ENCODE data around the gene PLIN3. TPM values are rescaled to one million over a fixed set of nuclear protein-coding genes. Genes with fewer than 3 reads are reported as not detected.
A peak's percentile ranks its signal among the peaks of the same experiment; 100 is the strongest.

Gene PLIN3
- total RNA-seq, 3 donors from 2014 or later (not counting 1 experiment from before 2014, with no cell fraction given) = 26.6 to 28.7 (median 28.3) TPM

DNA sequence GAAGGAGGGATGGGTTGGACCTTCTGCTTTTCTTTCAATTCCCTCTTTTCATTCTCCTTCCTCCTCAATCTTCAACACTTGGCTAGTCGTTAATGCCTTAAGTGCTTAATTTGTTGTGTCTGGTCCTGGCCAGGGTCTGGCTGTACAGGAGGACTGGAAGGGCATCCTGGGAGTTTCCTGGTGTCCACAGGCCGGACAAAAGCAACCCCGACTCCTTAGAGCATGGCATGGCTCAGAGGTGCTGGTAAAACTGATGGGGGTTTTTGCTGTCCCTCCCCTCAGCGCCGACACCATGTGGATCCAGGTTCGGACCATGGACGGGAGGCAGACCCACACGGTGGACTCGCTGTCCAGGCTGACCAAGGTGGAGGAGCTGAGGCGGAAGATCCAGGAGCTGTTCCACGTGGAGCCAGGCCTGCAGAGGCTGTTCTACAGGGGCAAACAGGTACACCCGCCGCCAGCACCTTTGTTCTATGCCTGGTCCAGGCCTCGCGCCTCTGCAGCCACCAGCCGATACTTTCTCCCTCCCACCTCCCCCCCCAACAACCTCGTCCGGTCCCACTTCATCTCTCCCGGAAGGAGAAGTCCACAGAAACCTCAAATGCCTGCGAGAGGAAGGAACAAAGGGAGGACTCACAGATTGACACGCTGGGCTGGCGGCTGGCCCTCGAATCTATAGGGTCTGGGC lies 43.3 kb upstream of the PLIN3 start:
- Mint-ChIP-seq H3K27ac (peak overlapping the region; percentile 97 to 98), H3K4me3 (peak overlapping the region; percentile 88), H3K4me1 (peaks cover 59 to 66% of the 10 kb centered on the region in 2 donors), H3K27me3 (ENCODE audit: low read depth in 2 of 2) (no peaks in the 10 kb centered on the region), H3K9me3 (no peaks in the 10 kb centered on the region), H3K36me3 (no peaks in the 10 kb centered on the region)
- TF ChIP-seq, protein P1, sequence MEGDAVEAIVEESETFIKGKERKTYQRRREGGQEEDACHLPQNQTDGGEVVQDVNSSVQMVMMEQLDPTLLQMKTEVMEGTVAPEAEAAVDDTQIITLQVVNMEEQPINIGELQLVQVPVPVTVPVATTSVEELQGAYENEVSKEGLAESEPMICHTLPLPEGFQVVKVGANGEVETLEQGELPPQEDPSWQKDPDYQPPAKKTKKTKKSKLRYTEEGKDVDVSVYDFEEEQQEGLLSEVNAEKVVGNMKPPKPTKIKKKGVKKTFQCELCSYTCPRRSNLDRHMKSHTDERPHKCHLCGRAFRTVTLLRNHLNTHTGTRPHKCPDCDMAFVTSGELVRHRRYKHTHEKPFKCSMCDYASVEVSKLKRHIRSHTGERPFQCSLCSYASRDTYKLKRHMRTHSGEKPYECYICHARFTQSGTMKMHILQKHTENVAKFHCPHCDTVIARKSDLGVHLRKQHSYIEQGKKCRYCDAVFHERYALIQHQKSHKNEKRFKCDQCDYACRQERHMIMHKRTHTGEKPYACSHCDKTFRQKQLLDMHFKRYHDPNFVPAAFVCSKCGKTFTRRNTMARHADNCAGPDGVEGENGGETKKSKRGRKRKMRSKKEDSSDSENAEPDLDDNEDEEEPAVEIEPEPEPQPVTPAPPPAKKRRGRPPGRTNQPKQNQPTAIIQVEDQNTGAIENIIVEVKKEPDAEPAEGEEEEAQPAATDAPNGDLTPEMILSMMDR (IDR thresholded peaks at IDR 0.05) = no peak
- DNase-seq (peak in 1 of 2 donors; percentile 45), ATAC-seq (no peak)
- Histone ChIP-seq H3K4me1 (ENCODE audit: control insufficient read depth, insufficient read depth, low read length) (peaks cover 63% of the 10 kb centered on the region), H3K27me3 (ENCODE audit: control insufficient read depth, insufficient read depth, low read length) (no peaks in the 10 kb centered on the region), H3K9me3 (ENCODE audit: control insufficient read depth, insufficient read depth, low read length) (no peaks in the 10 kb centered on the region), H3K27ac (ENCODE audit: low read length) (no peak overlapping the region), H3K36me3 (ENCODE audit: control insufficient read depth, insufficient read depth, low read length) (no peaks in the 10 kb centered on the region), H3K4me3 (ENCODE audit: low read length) (peak overlapping the region; percentile 25)
- WGBS (ENCODE audit: insufficient coverage) = 10% methylated on average over 23 of the region's 23 CpGs
- intact Hi-C loops (cut with micrococcal nuclease) = loop anchor here (1.0 to 2.0 kb wide), 2 partner anchors 38 to 100 kb away; no protein-coding TSS in a partner anchor

DNA sequence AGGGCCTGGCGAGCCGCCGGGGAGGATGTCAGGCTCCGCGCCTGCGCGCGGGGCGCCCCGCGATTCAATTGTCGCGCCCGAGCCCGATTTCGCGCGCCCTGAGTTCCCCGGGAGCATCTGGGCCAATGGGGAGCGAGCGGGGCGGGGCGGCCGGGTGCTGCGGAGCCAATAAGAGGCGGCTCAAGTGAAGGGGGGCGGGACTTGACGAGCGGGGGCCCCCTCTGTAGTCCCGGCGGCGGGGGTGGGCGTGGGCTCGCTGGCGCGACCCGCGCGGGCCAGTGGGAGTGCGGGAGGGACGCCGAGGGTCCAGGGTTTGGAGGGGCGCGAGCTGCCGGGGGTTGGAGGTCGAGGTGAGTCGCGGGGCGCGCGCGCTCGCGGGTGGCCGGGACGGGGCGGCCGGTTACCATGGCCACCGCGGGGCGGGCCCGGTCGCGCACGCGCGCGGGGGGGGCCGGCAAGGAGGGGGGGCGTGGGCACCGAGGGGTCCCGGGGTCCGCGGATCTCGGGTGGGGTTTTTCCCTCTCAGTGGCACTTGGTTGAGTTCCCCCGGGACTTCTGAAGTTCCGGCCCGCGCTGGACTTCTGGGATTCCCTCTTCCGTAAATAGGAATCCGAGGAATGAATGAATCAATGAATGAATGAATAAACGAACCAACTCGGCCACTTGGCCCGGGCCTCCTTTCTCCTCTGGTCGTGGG lies 42.6 kb upstream of the PLIN3 start:
- Mint-ChIP-seq H3K4me1 (peaks cover 52 to 59% of the 10 kb centered on the region in 2 donors), H3K27ac (peak overlapping the region in 1 of 2 donors; percentile 98), H3K27me3 (ENCODE audit: low read depth in 2 of 2) (no peaks in the 10 kb centered on the region), H3K36me3 (no peaks in the 10 kb centered on the region), H3K9me3 (no peaks in the 10 kb centered on the region), H3K4me3 (peak overlapping the region; percentile 88)
- DNase-seq = peak; percentile 95
- TF ChIP-seq, protein P1 (IDR thresholded peaks at IDR 0.05) = no peak
- Histone ChIP-seq H3K4me3 (ENCODE audit: low read length) (peak overlapping the region; percentile 25), H3K4me1 (ENCODE audit: control insufficient read depth, insufficient read depth, low read length) (peaks cover 56% of the 10 kb centered on the region), H3K36me3 (ENCODE audit: control insufficient read depth, insufficient read depth, low read length) (no peaks in the 10 kb centered on the region), H3K27me3 (ENCODE audit: control insufficient read depth, insufficient read depth, low read length) (no peaks in the 10 kb centered on the region), H3K9me3 (ENCODE audit: control insufficient read depth, insufficient read depth, low read length) (no peaks in the 10 kb centered on the region), H3K27ac (ENCODE audit: low read length) (no peak overlapping the region)
- 0% methylated on average over 81 of the region's 85 CpGs for WGBS (ENCODE audit: insufficient coverage)
- intact Hi-C loops (cut with micrococcal nuclease) = loop anchor here (2.0 kb wide), 1 partner anchor 99 kb away; no protein-coding TSS in a partner anchor
- ATAC-seq = peak; percentile 92 to 95 (median 95)

DNA sequence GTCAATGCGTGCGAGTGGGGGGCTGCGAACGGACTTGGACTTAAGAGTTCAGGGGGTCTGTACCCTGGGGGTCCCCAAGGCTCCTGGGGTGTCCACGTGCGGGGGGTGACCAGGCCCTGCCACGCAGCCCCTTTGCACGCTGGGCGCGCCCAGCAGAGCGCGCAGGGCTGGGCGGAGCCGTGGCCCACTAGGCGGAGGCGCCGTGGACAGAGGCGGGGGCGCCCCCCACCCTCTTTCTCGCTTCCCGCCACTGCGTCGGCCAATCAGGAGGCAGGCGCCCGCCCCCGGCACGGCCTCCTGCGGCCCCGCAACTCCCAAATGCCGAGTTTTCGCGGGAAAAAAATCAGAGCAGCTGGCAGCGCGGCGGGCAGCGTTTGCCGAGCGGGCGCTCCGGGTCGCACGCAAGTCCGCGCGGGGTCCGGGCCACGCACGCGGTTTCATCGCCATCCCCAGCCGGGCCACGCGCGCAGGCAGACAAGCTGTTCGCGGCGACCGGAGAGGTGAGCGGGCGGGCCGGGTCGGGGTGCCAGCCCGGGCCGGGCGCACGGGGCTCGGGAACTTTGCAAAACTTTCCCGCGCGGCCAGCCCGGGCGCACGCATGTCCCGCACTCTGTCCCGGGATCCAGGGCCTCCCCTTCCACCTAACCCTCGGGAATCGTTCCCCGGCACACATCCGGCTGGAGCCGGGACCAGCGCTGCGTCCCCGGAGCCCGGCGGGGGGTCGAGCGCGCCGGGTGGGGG lies 41.9 kb upstream of the PLIN3 start, which contains the start of gene UHRF1:
Gene UHRF1, plus strand, starts transcription at position 346 of the 741 bp plus-strand sequence. CDS start 1,385 bp downstream, outside the sequence.
- ATAC-seq = peak in 1 of 3 donors; percentile 10
- H3K36me3 Mint-ChIP-seq = no peaks in the 10 kb centered on the region
- DNase-seq = no peak
- TF ChIP-seq, protein P1 (IDR thresholded peaks at IDR 0.05) = no peak
- no peaks in the 10 kb centered on the region for H3K9me3 Mint-ChIP-seq
- intact Hi-C loops (cut with micrococcal nuclease) = no loop called here
- WGBS (ENCODE audit: insufficient coverage) = 4% methylated on average over 89 of the region's 89 CpGs
- Histone ChIP-seq H3K4me3 (ENCODE audit: low read length) (peak within 1 kb of the TSS; percentile 25), H3K27ac (ENCODE audit: low read length) (no peak within 1 kb of the TSS), H3K36me3 (ENCODE audit: control insufficient read depth, insufficient read depth, low read length) (no peaks in the 10 kb centered on the region), H3K9me3 (ENCODE audit: control insufficient read depth, insufficient read depth, low read length) (no peaks in the 10 kb centered on the region), H3K4me1 (ENCODE audit: control insufficient read depth, insufficient read depth, low read length) (peaks cover 49% of the 10 kb centered on the region), H3K27me3 (ENCODE audit: control insufficient read depth, insufficient read depth, low read length) (no peaks in the 10 kb centered on the region)
- H3K4me3 Mint-ChIP-seq = peak within 1 kb of the TSS; percentile 88
- no peaks in the 10 kb centered on the region for H3K27me3 Mint-ChIP-seq (ENCODE audit: low read depth in 2 of 2)
- peak within 1 kb of the TSS in 1 of 2 donors; percentile 98 for H3K27ac Mint-ChIP-seq
- H3K4me1 Mint-ChIP-seq = peaks cover 45 to 52% of the 10 kb centered on the region in 2 donors

All from natural killer cell (primary cell).